ENCODE measurements around the gene SLC11A1.

SLC11A1 gene, protein sequence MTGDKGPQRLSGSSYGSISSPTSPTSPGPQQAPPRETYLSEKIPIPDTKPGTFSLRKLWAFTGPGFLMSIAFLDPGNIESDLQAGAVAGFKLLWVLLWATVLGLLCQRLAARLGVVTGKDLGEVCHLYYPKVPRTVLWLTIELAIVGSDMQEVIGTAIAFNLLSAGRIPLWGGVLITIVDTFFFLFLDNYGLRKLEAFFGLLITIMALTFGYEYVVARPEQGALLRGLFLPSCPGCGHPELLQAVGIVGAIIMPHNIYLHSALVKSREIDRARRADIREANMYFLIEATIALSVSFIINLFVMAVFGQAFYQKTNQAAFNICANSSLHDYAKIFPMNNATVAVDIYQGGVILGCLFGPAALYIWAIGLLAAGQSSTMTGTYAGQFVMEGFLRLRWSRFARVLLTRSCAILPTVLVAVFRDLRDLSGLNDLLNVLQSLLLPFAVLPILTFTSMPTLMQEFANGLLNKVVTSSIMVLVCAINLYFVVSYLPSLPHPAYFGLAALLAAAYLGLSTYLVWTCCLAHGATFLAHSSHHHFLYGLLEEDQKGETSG

DNA sequence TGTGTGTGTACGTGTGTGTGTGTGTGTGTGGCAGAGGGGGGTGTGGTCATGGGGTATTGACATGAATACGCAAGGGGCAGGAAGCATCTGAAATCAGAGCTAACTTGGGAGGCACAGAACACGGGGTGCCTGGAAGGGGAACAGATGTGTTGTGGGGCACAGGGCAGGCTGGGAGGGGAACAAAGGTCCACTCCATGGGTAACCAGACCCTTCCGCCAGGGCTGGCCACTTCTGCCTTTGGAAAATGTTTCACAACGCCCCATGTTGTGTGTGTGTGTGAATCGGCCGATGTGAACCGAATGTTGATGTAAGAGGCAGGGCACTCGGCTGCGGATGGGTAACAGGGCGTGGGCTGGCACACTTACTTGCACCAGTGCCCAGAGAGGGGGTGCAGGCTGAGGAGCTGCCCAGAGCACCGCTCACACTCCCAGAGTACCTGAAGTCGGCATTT is at the start of gene SLC11A1:
Gene SLC11A1, plus strand, starts transcription at position 358 of the 451 bp plus-strand sequence. CDS start 96 bp downstream, outside the sequence.
- H3K4me3 ChIP-seq (ENCODE audit: low read depth, low read length): no peak within 1 kb of the TSS
- no peaks in the 10 kb centered on the region for H3K36me3 ChIP-seq (ENCODE audit: control insufficient read depth, insufficient read depth, low read length)
- no peaks in the 10 kb centered on the region for H3K9me3 ChIP-seq (ENCODE audit: control insufficient read depth, insufficient read depth, low read length)
- H3K4me1 ChIP-seq (ENCODE audit: control insufficient read depth, insufficient read depth, low read length): no peaks in the 10 kb centered on the region
- H3K9ac ChIP-seq (ENCODE audit: low read depth, low read length): no peak within 1 kb of the TSS
- no peak within 1 kb of the TSS for H3K27ac ChIP-seq (ENCODE audit: low read depth, low read length)
- peaks cover 9% of the 10 kb centered on the region for H3K27me3 ChIP-seq (ENCODE audit: control insufficient read depth, insufficient read depth, low read length)

DNA sequence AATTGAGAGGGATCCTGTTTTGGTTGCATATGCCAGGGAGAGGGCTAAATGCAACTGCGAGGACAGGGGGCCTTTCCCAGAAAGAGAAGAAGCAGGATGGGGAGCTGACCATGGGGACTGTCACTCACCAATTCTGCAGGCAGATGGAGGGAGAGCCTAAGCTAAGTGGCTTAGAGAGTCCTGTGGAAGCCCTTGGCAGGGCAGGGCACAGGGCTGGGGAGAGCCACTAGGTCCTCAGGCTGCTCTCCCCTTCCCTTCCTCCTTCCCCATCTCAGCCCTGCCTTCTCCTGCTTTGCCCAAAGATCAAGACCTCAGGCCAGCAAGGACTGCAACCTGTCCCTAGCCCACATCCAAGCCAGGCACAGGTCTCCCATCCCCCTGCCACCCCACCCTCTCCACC is 49.8 kb upstream of the SLC11A1 start:
- Histone ChIP-seq H3K27me3 (ENCODE audit: control insufficient read depth, insufficient read depth, low read length) (no peaks in the 10 kb centered on the region), H3K4me1 (ENCODE audit: control insufficient read depth, insufficient read depth, low read length) (peaks cover 10% of the 10 kb centered on the region; the same call in 1 of the 2 replicates), H3K27ac (ENCODE audit: low read depth, low read length) (no peak overlapping the region), H3K4me3 (ENCODE audit: low read depth, low read length) (no peak overlapping the region), H3K36me3 (ENCODE audit: control insufficient read depth, insufficient read depth, low read length) (no peaks in the 10 kb centered on the region), H3K9me3 (ENCODE audit: control insufficient read depth, insufficient read depth, low read length) (no peaks in the 10 kb centered on the region), H3K9ac (ENCODE audit: low read depth, low read length) (no peak overlapping the region)

DNA sequence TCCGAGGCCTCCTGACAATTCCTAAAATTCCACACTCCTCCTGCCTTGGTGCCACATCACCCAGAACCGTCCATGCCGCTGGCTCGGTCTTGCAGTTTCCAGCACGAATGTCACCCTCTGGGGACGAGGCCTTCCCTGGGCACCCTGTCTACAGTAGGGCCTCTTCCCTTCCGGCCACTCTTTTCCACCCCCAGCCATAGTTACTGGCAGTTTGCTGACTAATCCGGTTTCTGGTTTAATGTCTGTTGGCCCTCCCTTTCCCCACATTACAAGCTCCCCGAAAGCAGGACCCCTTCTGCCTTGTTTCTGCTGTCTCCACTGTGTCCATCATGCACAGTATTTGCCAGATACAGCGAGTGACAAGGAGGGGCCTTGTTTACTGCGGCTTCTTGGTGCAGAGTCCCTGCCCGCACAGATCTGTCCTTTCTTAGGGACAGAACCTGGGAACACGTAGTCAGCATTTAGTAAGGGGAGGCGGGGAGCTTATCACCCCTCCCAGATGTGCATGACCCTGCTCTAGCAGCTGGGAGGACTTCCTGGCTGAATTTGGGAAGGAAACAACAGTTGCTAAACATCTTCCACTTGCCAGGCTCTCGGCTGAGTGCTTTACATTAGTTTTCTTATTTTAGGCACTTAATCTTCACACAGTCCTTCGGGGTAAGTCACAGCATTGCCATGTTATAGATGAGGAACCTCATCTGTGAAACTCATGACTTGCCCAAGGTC is 49.0 kb upstream of the SLC11A1 start:
- H3K27me3 ChIP-seq (ENCODE audit: control insufficient read depth, insufficient read depth, low read length): no peaks in the 10 kb centered on the region
- H3K9me3 ChIP-seq (ENCODE audit: control insufficient read depth, insufficient read depth, low read length): no peaks in the 10 kb centered on the region
- H3K4me1 ChIP-seq (ENCODE audit: control insufficient read depth, insufficient read depth, low read length): peaks cover 10% of the 10 kb centered on the region; the same call in 1 of the 2 replicates
- no peaks in the 10 kb centered on the region for H3K36me3 ChIP-seq (ENCODE audit: control insufficient read depth, insufficient read depth, low read length)
- H3K4me3 ChIP-seq (ENCODE audit: low read depth, low read length): no peak overlapping the region
- H3K27ac ChIP-seq (ENCODE audit: low read depth, low read length): no peak overlapping the region
- no peak overlapping the region for H3K9ac ChIP-seq (ENCODE audit: low read depth, low read length)

DNA sequence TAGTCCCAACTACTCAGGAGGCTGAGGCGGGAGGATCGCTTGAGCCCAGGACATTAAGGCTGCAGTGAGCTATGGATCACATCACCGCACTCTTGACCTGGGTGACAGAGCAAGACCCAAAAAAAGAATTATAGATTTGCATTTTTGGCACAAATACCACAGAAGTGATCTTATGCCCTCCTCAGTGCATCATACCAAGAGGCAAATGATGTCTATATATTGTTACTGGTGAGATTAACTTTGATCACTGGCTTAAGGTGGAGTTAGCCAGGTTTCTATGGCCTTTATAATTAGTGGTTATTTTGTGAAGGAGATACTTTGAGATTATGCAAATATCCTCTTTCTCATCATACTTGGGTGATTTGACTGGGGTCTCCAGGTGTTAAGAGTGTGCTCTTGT is 47.5 kb upstream of the SLC11A1 start:
- Histone ChIP-seq H3K36me3 (ENCODE audit: control insufficient read depth, insufficient read depth, low read length) (no peaks in the 10 kb centered on the region), H3K4me3 (ENCODE audit: low read depth, low read length) (no peak overlapping the region), H3K27me3 (ENCODE audit: control insufficient read depth, insufficient read depth, low read length) (no peaks in the 10 kb centered on the region), H3K4me1 (ENCODE audit: control insufficient read depth, insufficient read depth, low read length) (peaks cover 10% of the 10 kb centered on the region; the same call in 1 of the 2 replicates), H3K9me3 (ENCODE audit: control insufficient read depth, insufficient read depth, low read length) (no peaks in the 10 kb centered on the region), H3K9ac (ENCODE audit: low read depth, low read length) (no peak overlapping the region), H3K27ac (ENCODE audit: low read depth, low read length) (no peak overlapping the region)

DNA sequence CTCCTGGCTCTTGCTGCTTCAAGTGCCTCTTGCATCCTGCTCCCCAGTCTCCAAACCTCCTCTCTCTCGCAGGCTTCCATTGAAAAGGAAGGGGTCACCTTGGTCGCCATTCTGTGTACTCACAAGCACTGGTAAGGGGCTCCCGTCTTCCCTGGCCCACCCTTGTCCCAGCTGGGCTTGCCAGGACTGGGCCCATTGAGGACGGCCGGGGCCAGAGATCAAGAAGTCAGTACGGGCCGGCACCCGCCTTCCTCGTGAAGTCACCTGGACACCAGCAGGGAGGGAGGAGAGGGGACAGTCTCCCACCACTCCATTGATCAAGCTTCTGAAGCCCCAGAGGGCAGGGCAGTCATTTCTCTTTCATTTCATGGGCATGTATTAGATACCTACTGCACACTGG is 41.4 kb upstream of the SLC11A1 start:
- Histone ChIP-seq H3K27ac (ENCODE audit: low read depth, low read length) (no peak overlapping the region), H3K27me3 (ENCODE audit: control insufficient read depth, insufficient read depth, low read length) (no peaks in the 10 kb centered on the region), H3K9ac (ENCODE audit: low read depth, low read length) (no peak overlapping the region), H3K9me3 (ENCODE audit: control insufficient read depth, insufficient read depth, low read length) (no peaks in the 10 kb centered on the region), H3K36me3 (ENCODE audit: control insufficient read depth, insufficient read depth, low read length) (no peaks in the 10 kb centered on the region), H3K4me3 (ENCODE audit: low read depth, low read length) (no peak overlapping the region), H3K4me1 (ENCODE audit: control insufficient read depth, insufficient read depth, low read length) (no peaks in the 10 kb centered on the region)

DNA sequence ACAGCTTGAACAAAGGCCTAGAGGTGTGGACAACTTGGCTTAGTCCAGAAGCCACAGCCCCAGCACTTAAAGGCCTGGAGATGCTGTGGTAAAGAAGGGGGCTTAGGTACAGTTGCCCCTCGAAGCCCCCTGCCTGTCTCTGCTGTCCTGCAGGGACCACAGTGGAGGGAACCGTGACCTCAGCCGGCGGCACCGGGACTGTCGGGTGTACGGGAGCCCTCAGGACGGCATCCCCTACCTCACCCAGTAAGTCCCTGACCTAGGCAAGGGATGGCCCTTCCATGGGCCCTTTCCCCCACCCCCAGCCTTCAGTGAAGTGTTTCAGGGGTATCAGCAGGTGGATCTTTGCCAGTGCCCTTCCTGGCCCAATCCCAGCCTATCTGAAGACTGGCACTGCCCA is 40.7 kb upstream of the SLC11A1 start:
- H3K4me1 ChIP-seq (ENCODE audit: control insufficient read depth, insufficient read depth, low read length): no peaks in the 10 kb centered on the region
- H3K36me3 ChIP-seq (ENCODE audit: control insufficient read depth, insufficient read depth, low read length): no peaks in the 10 kb centered on the region
- no peak overlapping the region for H3K27ac ChIP-seq (ENCODE audit: low read depth, low read length)
- no peaks in the 10 kb centered on the region for H3K27me3 ChIP-seq (ENCODE audit: control insufficient read depth, insufficient read depth, low read length)
- H3K9ac ChIP-seq (ENCODE audit: low read depth, low read length): no peak overlapping the region
- H3K9me3 ChIP-seq (ENCODE audit: control insufficient read depth, insufficient read depth, low read length): no peaks in the 10 kb centered on the region
- H3K4me3 ChIP-seq (ENCODE audit: low read depth, low read length): no peak overlapping the region

DNA sequence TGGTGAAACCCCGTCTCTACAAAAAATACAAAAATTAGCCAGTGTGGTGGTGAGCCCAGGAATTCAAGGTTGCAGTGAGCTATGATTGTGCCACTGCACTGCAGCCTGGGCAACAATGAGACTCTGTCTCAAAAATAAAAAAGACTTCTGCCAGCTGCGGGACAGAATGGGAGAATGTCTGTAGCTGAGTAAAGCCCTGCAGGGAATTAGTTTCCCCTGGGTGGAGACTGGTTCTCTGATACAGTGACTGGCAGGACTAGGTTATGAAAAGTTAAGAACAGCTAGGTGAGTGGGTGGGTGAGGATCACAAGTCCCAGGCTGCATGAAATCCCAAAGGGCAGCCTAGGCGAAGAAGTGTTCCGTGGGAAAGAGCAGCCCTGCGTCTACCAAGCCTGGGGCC is 39.2 kb upstream of the SLC11A1 start:
- no peaks in the 10 kb centered on the region for H3K36me3 ChIP-seq (ENCODE audit: control insufficient read depth, insufficient read depth, low read length)
- no peak overlapping the region for H3K27ac ChIP-seq (ENCODE audit: low read depth, low read length)
- H3K4me3 ChIP-seq (ENCODE audit: low read depth, low read length): no peak overlapping the region
- no peak overlapping the region for H3K9ac ChIP-seq (ENCODE audit: low read depth, low read length)
- H3K27me3 ChIP-seq (ENCODE audit: control insufficient read depth, insufficient read depth, low read length): no peaks in the 10 kb centered on the region
- no peaks in the 10 kb centered on the region for H3K4me1 ChIP-seq (ENCODE audit: control insufficient read depth, insufficient read depth, low read length)
- H3K9me3 ChIP-seq (ENCODE audit: control insufficient read depth, insufficient read depth, low read length): no peaks in the 10 kb centered on the region

DNA sequence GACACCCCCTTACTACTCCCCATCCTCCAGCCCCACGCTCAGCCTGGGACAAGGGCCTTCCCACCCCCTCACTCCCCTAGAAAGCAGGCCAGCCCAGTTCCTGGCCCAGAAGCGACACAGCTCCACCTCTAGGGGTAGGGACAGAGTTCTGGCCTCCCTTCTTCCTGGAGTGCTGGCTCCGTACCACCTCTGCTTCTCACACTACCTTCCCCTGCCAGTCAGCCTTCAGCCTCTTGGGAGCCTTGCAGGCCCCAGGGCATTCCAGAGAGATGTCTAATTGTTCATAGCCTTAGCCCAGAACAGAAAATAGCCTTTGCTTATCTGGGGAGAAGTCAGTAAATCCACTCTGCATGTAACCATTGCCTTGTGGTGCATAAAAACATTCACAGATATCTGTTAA is 38.5 kb upstream of the SLC11A1 start:
- Histone ChIP-seq H3K4me3 (ENCODE audit: low read depth, low read length) (no peak overlapping the region), H3K4me1 (ENCODE audit: control insufficient read depth, insufficient read depth, low read length) (no peaks in the 10 kb centered on the region), H3K27ac (ENCODE audit: low read depth, low read length) (no peak overlapping the region), H3K36me3 (ENCODE audit: control insufficient read depth, insufficient read depth, low read length) (no peaks in the 10 kb centered on the region), H3K9ac (ENCODE audit: low read depth, low read length) (no peak overlapping the region), H3K9me3 (ENCODE audit: control insufficient read depth, insufficient read depth, low read length) (no peaks in the 10 kb centered on the region), H3K27me3 (ENCODE audit: control insufficient read depth, insufficient read depth, low read length) (no peaks in the 10 kb centered on the region)

DNA sequence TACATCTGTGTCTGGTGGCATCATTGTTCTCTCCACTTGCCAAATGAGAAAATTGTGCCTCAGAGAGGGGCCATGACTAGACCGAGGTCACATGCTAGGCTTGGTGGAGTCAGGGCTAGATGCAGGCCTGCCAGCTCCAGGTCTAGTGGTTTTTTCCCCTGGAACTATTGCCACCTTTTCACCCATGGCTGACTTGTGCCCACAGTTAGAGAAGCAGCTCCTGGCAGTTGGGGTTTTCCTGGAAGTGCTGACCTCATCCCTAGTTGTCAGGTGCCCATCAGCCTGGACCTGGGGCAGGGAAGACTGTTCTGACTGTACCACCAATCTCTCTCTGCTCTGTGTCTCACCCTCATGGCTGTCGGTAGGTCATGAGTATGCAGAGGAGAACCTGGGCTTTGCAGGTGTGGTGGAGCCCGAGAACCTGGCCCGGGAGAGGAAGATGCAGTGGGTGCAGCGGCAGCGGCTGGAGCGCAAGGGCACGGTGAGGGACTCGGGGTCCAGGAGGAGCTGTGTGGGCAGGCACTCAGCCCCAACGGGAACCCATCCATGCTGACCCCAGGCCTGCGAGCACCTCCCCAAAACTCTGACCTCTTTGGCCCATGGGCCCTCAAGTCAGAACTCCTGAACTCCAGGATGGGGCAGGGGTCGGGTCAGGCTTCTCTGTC is 37.9 kb upstream of the SLC11A1 start:
- Histone ChIP-seq H3K4me1 (ENCODE audit: control insufficient read depth, insufficient read depth, low read length) (no peaks in the 10 kb centered on the region), H3K27me3 (ENCODE audit: control insufficient read depth, insufficient read depth, low read length) (no peaks in the 10 kb centered on the region), H3K36me3 (ENCODE audit: control insufficient read depth, insufficient read depth, low read length) (no peaks in the 10 kb centered on the region), H3K9ac (ENCODE audit: low read depth, low read length) (no peak overlapping the region), H3K27ac (ENCODE audit: low read depth, low read length) (no peak overlapping the region), H3K4me3 (ENCODE audit: low read depth, low read length) (no peak overlapping the region), H3K9me3 (ENCODE audit: control insufficient read depth, insufficient read depth, low read length) (no peaks in the 10 kb centered on the region)

DNA sequence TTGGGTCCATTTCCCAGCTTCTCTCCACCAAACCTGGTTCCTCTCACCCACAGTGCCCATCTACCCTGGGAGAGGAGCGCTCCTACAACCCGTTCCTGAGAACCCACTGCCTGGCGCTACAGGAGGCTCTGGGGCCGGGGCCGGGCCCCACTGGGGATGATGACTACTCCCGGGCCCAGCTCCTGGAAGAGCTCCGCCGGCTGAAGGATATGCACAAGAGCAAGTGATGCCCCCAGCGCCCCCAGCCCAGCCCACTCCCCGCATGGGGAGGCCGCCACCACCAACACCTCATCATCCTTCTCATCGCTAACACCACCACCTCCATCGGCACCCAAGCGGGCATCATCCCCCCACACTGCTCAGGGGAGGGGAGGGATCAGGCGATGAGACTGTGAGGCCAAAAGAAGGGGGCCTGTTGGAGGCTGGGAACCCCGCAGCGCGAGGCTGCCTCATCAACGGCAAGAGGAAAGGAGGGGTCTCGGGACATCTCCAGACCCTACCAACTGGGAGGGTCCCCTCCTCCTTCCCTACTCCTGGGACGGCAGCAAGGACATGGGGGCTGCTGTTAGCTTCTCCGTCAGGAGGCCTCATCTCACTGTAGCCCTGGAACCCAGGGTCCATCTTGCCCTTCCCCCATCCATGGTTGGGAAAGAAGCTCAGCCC is 37.2 kb upstream of the SLC11A1 start:
- Histone ChIP-seq H3K4me1 (ENCODE audit: control insufficient read depth, insufficient read depth, low read length) (no peaks in the 10 kb centered on the region), H3K9ac (ENCODE audit: low read depth, low read length) (no peak overlapping the region), H3K36me3 (ENCODE audit: control insufficient read depth, insufficient read depth, low read length) (no peaks in the 10 kb centered on the region), H3K4me3 (ENCODE audit: low read depth, low read length) (no peak overlapping the region), H3K27me3 (ENCODE audit: control insufficient read depth, insufficient read depth, low read length) (no peaks in the 10 kb centered on the region), H3K27ac (ENCODE audit: low read depth, low read length) (no peak overlapping the region), H3K9me3 (ENCODE audit: control insufficient read depth, insufficient read depth, low read length) (no peaks in the 10 kb centered on the region)

All from HUES48 (cell line).